Vagina (tissue), 2 donors: ENCODE data around the gene TUBB3.

Experiments used
- CTCF ChIP-seq, 3 experiments: fragments of 450-650 bp in 2 of 3; fragments of 200-600 bp in 1 of 3; sonication (generic) in 1 of 3; IDR thresholded peaks; one replicate each; pipeline ENCODE4 v1.5.1; 2017 to 2019; ENCODE audit warnings: antibody characterized with exemption in 3 of 3, mild to moderate bottlenecking in 2 of 3, moderate library complexity in 2 of 3
- POLR2A ChIP-seq, 2 donors: fragments of 450-650 bp; IDR thresholded peaks; one replicate each; pipeline ENCODE4 v1.6.1; 2017; ENCODE audit warnings: antibody characterized with exemption in 2 of 2, mild to moderate bottlenecking in 2 of 2, moderate library complexity in 2 of 2
- POLR2AphosphoS5 ChIP-seq, 2 donors: sonication (generic); formaldehyde crosslinking; IDR thresholded peaks; one replicate each; pipeline ENCODE4 v1.9.0; 2017; ENCODE audit warnings: antibody characterized with exemption in 2 of 2, mild to moderate bottlenecking in 2 of 2, low read depth in 1 of 2; ENCODE audit not compliant: insufficient read depth in 1 of 2

GRCh38 chr16:89925596-89926079 is 2.5 kb downstream of the TUBB3 start:
- TF ChIP-seq POLR2A (IDR thresholded peaks at IDR 0.05), result no peak
- no peak for TF ChIP-seq CTCF (IDR thresholded peaks at IDR 0.05)
- TF ChIP-seq POLR2AphosphoS5 (IDR thresholded peaks at IDR 0.05; ENCODE audit: insufficient read depth in 1 of 2, low read depth in 1 of 2), result no peak
